T-helper 17 cell (primary cell): ENCODE measurements around the gene LY6G6D. TPM values are rescaled to one million over a fixed set of nuclear protein-coding genes. Genes with fewer than 3 reads are reported as not detected.

Experiments
- ATAC-seq: fragments of 150-1000 bp; cut with Tn5 transposase; 2 replicates; pipeline ENCODE4 v1.10.0; 2021; ENCODE audit warnings: mild to moderate bottlenecking, moderate library complexity
- DNase-seq, 3 donors: peaks; one replicate each; pipeline versions ENCODE4 v3.0.0 to v3.0.0-alpha.2; 2020 to 2021
- H3K9me3 ChIP-seq: one replicate; pipeline ENCODE4 v1.7.0; 2013; ENCODE audit warnings: low read length, mild to moderate bottlenecking; ENCODE audit not compliant: control insufficient read depth, poor library complexity, severe bottlenecking
- H3K27ac Mint-ChIP-seq: one replicate; pipeline ENCODE4 v1.8.0; 2022; ENCODE audit warnings: mild to moderate bottlenecking, moderate library complexity, mixed read lengths
- H3K27me3 Mint-ChIP-seq: one replicate; pipeline ENCODE4 v1.8.0; 2022; ENCODE audit warnings: mixed read lengths
- H3K36me3 Mint-ChIP-seq: one replicate; pipeline ENCODE4 v1.8.0; 2022; ENCODE audit warnings: low read depth, mixed read lengths
- H3K4me1 Mint-ChIP-seq: one replicate; pipeline ENCODE4 v1.8.0; 2022; ENCODE audit warnings: mild to moderate bottlenecking, mixed read lengths
- H3K4me3 Mint-ChIP-seq: one replicate; pipeline ENCODE4 v1.8.0; 2022; ENCODE audit warnings: mild to moderate bottlenecking, moderate library complexity, mixed read lengths
- total RNA-seq, 4 donors: library from RNA in 2 of 4; stranded (reverse) in 2 of 4; gene quantifications; one replicate each; pipeline ENCODE4 v1.2.3 and lab custom pipeline; 2022 to 2026

Gene LY6G6D
- total RNA-seq, 2 donors from 2014 or later: not detected

DNA sequence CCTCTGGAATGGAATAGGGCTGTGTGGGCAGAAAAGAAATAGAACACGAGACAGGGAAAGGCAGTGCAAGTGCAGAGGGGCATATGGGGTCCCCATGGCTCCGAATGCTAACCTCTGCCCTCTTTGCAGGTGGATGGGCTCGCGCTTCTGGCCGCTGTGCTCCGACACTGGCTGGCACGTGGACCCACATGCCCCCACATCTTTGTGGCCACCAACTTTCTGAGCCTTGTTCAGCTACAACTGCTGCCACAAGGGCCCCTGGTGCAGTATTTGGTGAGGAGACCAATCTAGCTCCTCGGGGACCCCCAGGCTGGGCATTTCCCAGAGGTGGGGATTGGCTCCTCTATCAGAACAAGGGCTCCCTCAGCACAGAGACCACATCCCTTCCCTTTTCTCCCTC is 46.2 kb downstream of the LY6G6D start:
- Mint-ChIP-seq H3K36me3 (peaks cover 4% of the 10 kb centered on the region), H3K4me3 (no peak overlapping the region), H3K4me1 (peaks cover 10% of the 10 kb centered on the region), H3K27ac (peak overlapping the region; percentile 27), H3K27me3 (no peaks in the 10 kb centered on the region)
- H3K9me3 ChIP-seq: no peaks in the 10 kb centered on the region
- DNase-seq (no peak), ATAC-seq (no peak)

DNA sequence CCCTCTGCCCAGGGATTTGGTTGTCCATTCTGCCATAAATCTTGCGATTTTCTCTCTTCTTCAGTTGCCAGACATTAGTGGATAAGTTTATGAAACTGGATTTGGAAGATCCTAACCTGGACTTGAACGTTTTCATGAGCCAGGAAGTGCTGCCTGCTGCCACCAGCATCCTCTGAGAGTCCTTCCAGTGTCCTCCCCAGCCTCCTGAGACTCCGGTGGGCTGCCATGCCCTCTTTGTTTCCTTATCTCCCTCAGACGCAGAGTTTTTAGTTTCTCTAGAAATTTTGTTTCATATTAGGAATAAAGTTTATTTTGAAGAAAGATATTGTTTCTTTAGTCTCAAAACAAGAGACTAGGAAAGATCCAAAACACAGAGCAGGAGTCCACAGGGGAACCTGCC is 47.2 kb downstream of the LY6G6D start, which contains the start of gene SAPCD1:
Gene SAPCD1, plus strand, starts transcription at position 301 of the 400 bp plus-strand sequence. CDS start 399 bp downstream, outside the sequence.
- Mint-ChIP-seq H3K27me3 (no peaks in the 10 kb centered on the region), H3K4me1 (peaks cover 11% of the 10 kb centered on the region), H3K4me3 (no peak within 1 kb of the TSS), H3K27ac (peak within 1 kb of the TSS; percentile 54), H3K36me3 (peaks cover 4% of the 10 kb centered on the region)
- DNase-seq: no peak
- ATAC-seq: no peak
- H3K9me3 ChIP-seq: no peaks in the 10 kb centered on the region

DNA sequence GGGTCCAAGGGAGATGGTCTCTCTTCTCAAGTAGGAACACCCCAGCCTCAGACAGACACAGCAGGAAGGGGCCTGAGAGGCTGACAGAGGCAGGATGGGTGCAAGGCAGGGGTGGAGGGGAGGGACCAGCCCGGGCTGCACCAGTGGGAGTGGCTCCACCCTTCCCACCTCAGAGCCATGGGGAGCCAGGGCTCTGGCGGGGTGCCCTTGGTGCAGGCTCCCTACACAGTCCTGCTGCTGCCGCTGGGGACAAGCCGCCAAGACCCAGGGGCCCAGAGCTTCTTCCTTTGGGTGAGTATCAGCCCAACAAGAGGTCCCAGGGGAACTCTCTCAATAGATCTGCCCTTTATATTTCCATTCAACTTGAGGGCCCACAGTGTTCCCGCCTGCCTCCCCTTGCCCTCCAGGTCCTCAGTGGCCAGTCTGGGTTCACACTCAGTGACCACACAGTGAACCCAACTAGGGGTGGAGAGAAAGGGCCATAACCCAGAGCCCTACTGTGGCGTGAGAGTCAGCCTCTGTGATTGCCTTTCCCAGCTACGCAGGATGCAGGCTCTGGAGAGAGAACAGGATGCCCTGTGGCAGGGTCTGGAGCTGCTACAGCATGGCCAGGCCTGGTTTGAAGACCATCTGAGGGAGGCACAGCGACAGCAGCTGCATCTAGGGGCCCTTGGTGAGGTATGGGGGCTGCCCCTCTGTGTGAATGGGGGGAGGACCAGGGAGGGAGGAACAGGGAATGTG is 47.9 kb downstream of the LY6G6D start:
- no peak for ATAC-seq
- peaks cover 4% of the 10 kb centered on the region for H3K36me3 Mint-ChIP-seq
- H3K27ac Mint-ChIP-seq: peak overlapping the region; percentile 54
- no peaks in the 10 kb centered on the region for H3K27me3 Mint-ChIP-seq
- no peaks in the 10 kb centered on the region for H3K9me3 ChIP-seq
- peaks cover 8% of the 10 kb centered on the region for H3K4me1 Mint-ChIP-seq
- no peak overlapping the region for H3K4me3 Mint-ChIP-seq
- DNase-seq: no peak

DNA sequence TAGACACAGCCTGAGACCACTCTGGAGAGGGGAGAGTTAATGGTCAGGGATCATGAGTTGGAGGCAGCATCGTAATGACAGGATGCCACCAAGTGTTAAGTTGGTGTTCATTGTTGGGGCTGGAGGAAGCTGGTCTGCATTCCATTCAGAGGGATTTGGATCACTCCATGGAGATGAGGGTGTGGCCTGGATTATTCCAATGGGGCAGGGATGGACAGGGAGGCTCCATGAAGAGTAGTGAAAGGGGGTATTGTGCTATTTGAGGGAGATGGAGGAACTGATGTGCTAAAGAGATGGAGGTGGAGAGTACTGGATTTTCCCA is 48.4 kb downstream of the LY6G6D start:
- peaks cover 8% of the 10 kb centered on the region for H3K4me1 Mint-ChIP-seq
- no peaks in the 10 kb centered on the region for H3K9me3 ChIP-seq
- ATAC-seq (no peak), DNase-seq (no peak)
- H3K36me3 Mint-ChIP-seq: peaks cover 4% of the 10 kb centered on the region
- no peaks in the 10 kb centered on the region for H3K27me3 Mint-ChIP-seq
- H3K27ac Mint-ChIP-seq: peak overlapping the region; percentile 54
- no peak overlapping the region for H3K4me3 Mint-ChIP-seq

DNA sequence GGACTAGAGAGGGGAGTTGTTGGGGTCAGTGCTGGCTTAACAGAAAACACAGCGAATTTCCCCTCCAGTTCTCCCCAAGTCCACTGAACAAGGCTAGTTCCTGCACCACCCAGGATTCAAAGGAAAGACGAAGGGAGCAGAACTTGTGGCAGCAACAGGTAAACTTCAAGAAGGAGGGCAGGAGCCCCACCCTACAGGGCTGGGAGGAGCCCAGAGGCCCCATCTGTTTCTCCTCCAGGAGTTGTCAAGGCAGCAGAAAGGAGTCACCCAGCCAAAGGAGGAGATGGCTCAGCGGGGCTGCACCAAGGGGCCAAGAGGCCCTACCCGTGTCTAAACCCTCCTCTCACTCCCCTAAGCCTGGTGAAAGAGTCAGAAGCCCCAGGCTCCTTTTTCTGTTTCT is 49.0 kb downstream of the LY6G6D start:
- H3K4me1 Mint-ChIP-seq: peaks cover 8% of the 10 kb centered on the region

DNA sequence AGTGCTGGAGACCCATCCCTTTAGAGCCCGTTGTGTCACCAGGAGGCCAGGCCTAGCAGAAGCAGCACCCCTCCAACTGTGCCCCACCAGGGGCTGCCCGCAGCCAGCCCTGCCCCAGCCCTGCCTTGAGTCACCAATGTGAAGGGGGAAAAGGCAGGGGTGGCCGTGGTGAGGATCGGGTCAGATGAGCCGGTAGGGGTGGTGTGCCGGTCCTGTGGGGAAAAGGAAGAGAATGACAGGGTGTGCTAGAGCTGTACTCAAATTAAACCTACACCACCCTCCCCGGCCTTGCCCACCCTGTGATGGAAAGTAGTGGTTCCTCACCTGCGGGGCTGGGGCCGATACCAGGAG is 50.4 kb downstream of the LY6G6D start:
- Mint-ChIP-seq H3K4me3 (no peak overlapping the region), H3K4me1 (peaks cover 11% of the 10 kb centered on the region), H3K27ac (no peak overlapping the region), H3K36me3 (no peaks in the 10 kb centered on the region), H3K27me3 (no peaks in the 10 kb centered on the region)
- DNase-seq: no peak
- no peak for ATAC-seq
- no peaks in the 10 kb centered on the region for H3K9me3 ChIP-seq

More for the DNA sequence above, 49.0 kb downstream of the LY6G6D start:
- no peak overlapping the region for H3K4me3 Mint-ChIP-seq
- peaks cover 4% of the 10 kb centered on the region for H3K36me3 Mint-ChIP-seq
- H3K27ac Mint-ChIP-seq: no peak overlapping the region
- no peaks in the 10 kb centered on the region for H3K9me3 ChIP-seq
- no peaks in the 10 kb centered on the region for H3K27me3 Mint-ChIP-seq
- DNase-seq (no peak), ATAC-seq (no peak)

DNA sequence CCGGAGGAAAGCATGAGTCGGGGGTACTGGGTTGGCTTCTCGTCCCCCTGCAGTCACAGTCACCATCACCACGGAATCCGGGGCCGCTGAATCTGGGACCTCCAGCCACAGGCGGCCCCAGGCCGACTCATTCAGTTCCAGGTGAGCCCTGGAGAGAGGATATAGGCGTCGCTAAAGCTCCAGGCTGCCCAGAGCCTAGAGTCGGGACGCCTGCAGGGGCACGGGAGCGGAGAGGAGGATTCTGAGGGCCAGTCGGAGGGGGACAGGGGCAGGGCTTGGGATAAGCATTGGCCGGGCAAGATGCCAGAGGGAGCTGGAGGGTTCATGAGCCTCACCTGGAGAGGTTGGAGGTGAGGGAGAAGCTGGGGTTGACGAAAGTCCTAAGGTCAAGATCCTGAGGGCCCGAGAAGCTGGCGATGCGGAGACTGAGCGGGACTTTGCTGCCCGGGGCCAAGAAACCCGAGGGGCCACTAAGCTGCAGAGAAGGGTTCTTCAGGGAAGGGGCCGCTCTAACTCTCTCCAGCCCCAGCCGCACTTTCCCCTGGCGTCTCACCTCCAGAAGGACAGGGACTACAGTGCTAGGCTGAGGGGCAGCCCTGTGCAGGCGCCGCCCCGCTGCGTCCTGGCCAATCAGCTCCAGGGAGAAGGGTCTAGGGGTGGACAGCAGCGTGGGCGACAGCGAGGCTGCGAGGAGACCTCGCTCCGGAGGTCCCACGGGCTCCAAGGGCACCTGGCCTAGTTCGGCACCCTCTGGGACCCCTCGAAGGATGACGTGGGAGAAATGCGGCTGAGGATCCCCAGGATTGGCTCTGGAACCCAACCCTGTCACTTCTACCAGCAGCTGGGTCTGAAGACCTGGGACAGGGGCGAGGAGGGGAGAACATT is 51.0 kb downstream of the LY6G6D start:
- Mint-ChIP-seq H3K27me3 (no peaks in the 10 kb centered on the region), H3K4me3 (no peak overlapping the region), H3K36me3 (no peaks in the 10 kb centered on the region), H3K27ac (no peak overlapping the region), H3K4me1 (peaks cover 11% of the 10 kb centered on the region)
- DNase-seq (no peak), ATAC-seq (no peak)
- H3K9me3 ChIP-seq: no peaks in the 10 kb centered on the region

DNA sequence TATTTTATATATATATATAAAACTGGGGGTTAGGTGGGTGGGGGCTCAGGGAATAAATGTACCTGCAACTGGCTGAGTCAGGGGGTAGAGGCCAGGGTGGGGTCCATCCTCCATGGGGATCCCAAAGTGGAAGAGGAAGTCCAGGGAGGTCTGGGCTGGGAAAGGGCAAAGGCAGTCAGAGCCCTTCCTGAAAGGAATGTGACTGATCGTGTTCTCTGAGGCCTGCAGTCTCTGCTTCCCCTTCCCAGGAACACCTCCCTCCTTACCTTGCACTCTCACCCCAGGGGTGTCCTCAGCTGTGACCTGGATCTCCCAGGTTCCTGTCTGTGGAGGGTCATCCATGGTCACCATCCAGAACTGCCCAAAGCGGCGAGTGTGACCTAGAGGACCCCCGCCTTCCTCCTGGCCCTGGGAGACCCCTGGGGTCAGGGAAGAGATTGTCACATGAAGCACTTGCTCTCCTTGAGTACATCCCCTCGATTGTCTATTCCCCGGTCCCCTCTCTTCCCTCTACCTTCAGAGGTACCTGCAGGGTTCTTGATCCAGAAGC is 52.0 kb downstream of the LY6G6D start:
- no peak for ATAC-seq
- no peak overlapping the region for H3K27ac Mint-ChIP-seq
- no peaks in the 10 kb centered on the region for H3K27me3 Mint-ChIP-seq
- peaks cover 13% of the 10 kb centered on the region for H3K4me1 Mint-ChIP-seq
- H3K4me3 Mint-ChIP-seq: no peak overlapping the region
- DNase-seq: no peak
- H3K36me3 Mint-ChIP-seq: no peaks in the 10 kb centered on the region
- H3K9me3 ChIP-seq: no peaks in the 10 kb centered on the region

Other genes starting within 250 kb of the LY6G6D start
- gene MICB, start 217.2 kb upstream of the LY6G6D start, total RNA-seq: 10 to 100 TPM; 16.5 to 17.6 TPM
- gene MCCD1, start 186.4 kb upstream of the LY6G6D start, total RNA-seq: not detected
- 100 to 1,000 TPM; 496 to 507 TPM for gene DDX39B, start 173.3 kb upstream of the LY6G6D start, total RNA-seq
- 1 to 10 TPM; 1.4 to 2.0 TPM for gene ATP6V1G2, start 168.7 kb upstream of the LY6G6D start, total RNA-seq
- gene NFKBIL1, start 167.7 kb upstream of the LY6G6D start, total RNA-seq: 1 to 10 TPM; 5.5 to 6.4 TPM
- 10 to 100 TPM; 19.9 to 26.0 TPM for gene LTA, start 143.1 kb upstream of the LY6G6D start, total RNA-seq
- gene TNF, start 139.8 kb upstream of the LY6G6D start, total RNA-seq: 10 to 100 TPM; 28.9 to 33.6 TPM
- 100 to 1,000 TPM; 791 to 891 TPM for gene LTB, start 132.9 kb upstream of the LY6G6D start, total RNA-seq
- gene LST1, start 129.1 kb upstream of the LY6G6D start, total RNA-seq: 10 to 100 TPM; 30.6 to 42.6 TPM
- gene NCR3, start 122.3 kb upstream of the LY6G6D start, total RNA-seq: 1 to 10 TPM; 5.7 to 8.2 TPM
- gene AIF1, start 100.1 kb upstream of the LY6G6D start, total RNA-seq: 10 to 100 TPM in 1 of 2 donors, 1 to 10 TPM in 1; 8.1 to 13.2 TPM
- gene PRRC2A, start 94.6 kb upstream of the LY6G6D start, total RNA-seq: 100 to 1,000 TPM; 210 to 213 TPM
- gene BAG6, start 62.7 kb upstream of the LY6G6D start, total RNA-seq: 100 to 1,000 TPM; 229 to 233 TPM
- gene APOM, start 59.5 kb upstream of the LY6G6D start, total RNA-seq: 1 to 10 TPM; 2.9 to 4.0 TPM
- 10 to 100 TPM; 13.3 to 16.9 TPM for gene C6orf47, start 54.6 kb upstream of the LY6G6D start, total RNA-seq
- 10 to 100 TPM in 1 of 2 donors, 1 to 10 TPM in 1; 9.2 to 11.9 TPM for gene GPANK1, start 50.4 kb upstream of the LY6G6D start, total RNA-seq
- gene CSNK2B, start 49.3 kb upstream of the LY6G6D start, total RNA-seq: 100 to 1,000 TPM; 104 to 107 TPM
- gene LY6G5B, start 45.4 kb upstream of the LY6G6D start, total RNA-seq: 10 to 100 TPM; 27.6 to 32.7 TPM
- 1 to 10 TPM; 3.8 to 4.6 TPM for gene LY6G5C, start 34.3 kb upstream of the LY6G6D start, total RNA-seq
- gene ABHD16A, start 12.0 kb upstream of the LY6G6D start, total RNA-seq: 10 to 100 TPM; 57.8 to 75.1 TPM
- 10 to 100 TPM in 1 of 2 donors, 1 to 10 TPM in 1; 1.6 to 29.1 TPM for gene LY6G6F, start 8.5 kb upstream of the LY6G6D start, total RNA-seq
- not detected for gene LY6G6C, start 6.4 kb downstream of the LY6G6D start, total RNA-seq
- gene MPIG6B, start 8.0 kb downstream of the LY6G6D start, total RNA-seq: 100 to 1,000 TPM in 1 of 2 donors, 1 to 10 TPM in 1; 3.4 to 129 TPM
- gene DDAH2, start 14.0 kb downstream of the LY6G6D start, total RNA-seq: 1 to 10 TPM; 4.7 to 7.3 TPM
- 100 to 1,000 TPM; 145 to 152 TPM for gene CLIC1, start 21.2 kb downstream of the LY6G6D start, total RNA-seq
- gene MSH5, start 24.7 kb downstream of the LY6G6D start, total RNA-seq: 10 to 100 TPM; 12.9 to 18.3 TPM
- gene SAPCD1, start 47.3 kb downstream of the LY6G6D start, total RNA-seq: 1 to 10 TPM; 3.6 to 4.2 TPM
- 1 to 10 TPM; 2.8 to 2.9 TPM for gene VWA7, start 62.0 kb downstream of the LY6G6D start, total RNA-seq
- 10 to 100 TPM; 58.0 to 73.7 TPM for gene VARS1, start 80.4 kb downstream of the LY6G6D start, total RNA-seq
- gene LSM2, start 91.6 kb downstream of the LY6G6D start, total RNA-seq: 10 to 100 TPM; 20.9 to 22.5 TPM
- 1 to 10 TPM; 3.4 to 3.5 TPM for gene HSPA1L, start 99.9 kb downstream of the LY6G6D start, total RNA-seq
- gene HSPA1A, start 100.2 kb downstream of the LY6G6D start, total RNA-seq: 10 to 100 TPM; 15.1 to 20.2 TPM
- 10 to 100 TPM; 18.0 to 20.5 TPM for gene HSPA1B, start 112.4 kb downstream of the LY6G6D start, total RNA-seq
- 10 to 100 TPM; 27.1 to 29.6 TPM for gene NEU1, start 147.5 kb downstream of the LY6G6D start, total RNA-seq
- gene SLC44A4, start 163.6 kb downstream of the LY6G6D start, total RNA-seq: under 1 TPM; 0.10 to 0.13 TPM
- 10 to 100 TPM; 40.4 to 46.2 TPM for gene EHMT2, start 182.3 kb downstream of the LY6G6D start, total RNA-seq
- under 1 TPM; 0.50 to 0.96 TPM for gene ZBTB12, start 186.7 kb downstream of the LY6G6D start, total RNA-seq
- gene C2, start 212.4 kb downstream of the LY6G6D start, total RNA-seq: 1 to 10 TPM in 1 of 2 donors, not detected in 1; 2.1 TPM
- under 1 TPM in 1 of 2 donors, not detected in 1; 0.65 TPM for gene CFB, start 230.7 kb downstream of the LY6G6D start, total RNA-seq
- 10 to 100 TPM; 45.8 to 46.2 TPM for gene NELFE, start 243.6 kb downstream of the LY6G6D start, total RNA-seq
- 10 to 100 TPM; 85.5 to 94.5 TPM for gene SKIC2, start 243.8 kb downstream of the LY6G6D start, total RNA-seq